Psoas muscle (tissue), 8 donors: ENCODE measurements around the gene CCR5. TPM values are rescaled to one million over a fixed set of nuclear protein-coding genes. Genes with fewer than 3 reads are reported as not detected.

Experiments
- ATAC-seq, 4 donors: fragments of 200-7000 bp; cut with Tn5 transposase; one replicate each; pipeline ENCODE4 v1.9.1; 2020; ENCODE audit warnings: moderate library complexity in 3 of 4, mild to moderate bottlenecking in 2 of 4
- DNase-seq, 2 donors: peaks; one replicate each; pipeline ENCODE4 v3.0.0-alpha.2; 2020
- H3K27ac ChIP-seq: fragments of 200-600 bp; one replicate; pipeline ENCODE4 v1.8.0; 2022
- H3K27me3 ChIP-seq, 3 donors: fragments of 200-600 bp in 1 of 3; one replicate each; pipeline versions ENCODE4 v1.6.1 to v1.8.0; 2013 to 2022; ENCODE audit warnings: low read length in 2 of 3, mild to moderate bottlenecking in 2 of 3, moderate library complexity in 1 of 3; ENCODE audit not compliant: insufficient read depth in 3 of 3
- H3K36me3 ChIP-seq, 2 donors: fragments of 200-600 bp in 1 of 2; one replicate each; pipeline versions ENCODE4 v1.6.1 to v1.8.0; 2013 to 2022; ENCODE audit warnings: low read depth in 1 of 2, mild to moderate bottlenecking in 1 of 2, moderate library complexity in 1 of 2; ENCODE audit not compliant: insufficient read depth in 1 of 2
- H3K4me1 ChIP-seq: fragments of 200-600 bp; one replicate; pipeline ENCODE4 v1.8.0; 2022
- H3K4me3 ChIP-seq: fragments of 200-600 bp; one replicate; pipeline ENCODE4 v1.8.0; 2022; ENCODE audit warnings: mild to moderate bottlenecking
- H3K9me3 ChIP-seq: fragments of 200-600 bp; one replicate; pipeline ENCODE4 v1.8.0; 2022
- CTCF ChIP-seq: fragments of 200-600 bp; IDR thresholded peaks from one replicate; pipeline ENCODE4 v1.8.0; 2022; ENCODE audit warnings: antibody characterized with exemption
- WGBS, 3 donors: extraction: QIAGEN DNeasy Blood & Tissue Kit; methylation state at CpG; one replicate each; pipeline versions ENCODE4 v1.1.6 to v1.1.7; 2013; 5-methylcytosine and 5-hydroxymethylcytosine counted together
- intact Hi-C, 2 donors: fragments of 100-400 bp; cut with DNase I; formaldehyde crosslinking; loops; one replicate each; pipeline versions ENCODE4 v1.11.0 to v1.14.2; 2022
- polyA plus RNA-seq, 3 donors: library from polyadenylated mRNA; stranded (reverse); fragments of 200-250 nt; gene quantifications; one replicate each; pipeline ENCODE4 v1.2.3, GENCODE V29; 2013
- total RNA-seq, 4 donors: library from RNA; stranded (reverse); fragmentation: NEBNext Ultra II Directional in 2 of 4; extraction: Animal tissue kit (Norgen Biotek cat#: 25700) in 2 of 4; gene quantifications; one replicate each; pipeline versions ENCODE4 v1.2.1 to v1.2.4, GENCODE V29; 2021 to 2023
- donor health status: healthy with polysubstance abuse.
- donor health status: DM: no; HTN: no; CAD: no; lungs with moderate emphysema.
- donor health status: Bipolar disorder and iron deficiency.
- donor health status: healthy.
- donor health status: DM: yes; HTN: yes; CAD: no.
- donor health status: DM: no; HTN: no; CAD: no.
- donor health status: DM: no; HTN: no; CAD: no.
- donor health status: DM: yes; HTN: yes; CAD: no.

CCR5 gene
- total and polyA plus RNA-seq, 7 donors, result 0.08 to 1.1 (median 0.21) TPM

GRCh38 chr3:46334741-46335478 lies 35.8 kb upstream of the CCR5 start:
- intact Hi-C loops, result no loop called here
- ATAC-seq (no peak), DNase-seq (no peak)
- Histone ChIP-seq H3K36me3 (no peaks in the 10 kb centered on the region), H3K4me3 (no peak overlapping the region), H3K9me3 (no peaks in the 10 kb centered on the region), H3K27me3 (peaks cover 0 to 2% (median 0%) of the 10 kb centered on the region in 3 donors), H3K27ac (no peak overlapping the region), H3K4me1 (no peaks in the 10 kb centered on the region)
- 57 to 66% (median 65%) methylated on average over 4 of the region's 4 CpGs for WGBS, 3 donors
- no peak for TF ChIP-seq CTCF

GRCh38 chr3:46335541-46335940 lies 35.2 kb upstream of the CCR5 start:
- 55 to 68% (median 65%) methylated on average over 3 of the region's 3 CpGs for WGBS, 3 donors
- DNase-seq (no peak), ATAC-seq (no peak)
- no peaks in the 10 kb centered on the region for H3K9me3 ChIP-seq
- H3K27me3 ChIP-seq, result peaks cover 0 to 2% (median 0%) of the 10 kb centered on the region in 3 donors
- no peak for TF ChIP-seq CTCF
- no peaks in the 10 kb centered on the region for H3K36me3 ChIP-seq
- H3K27ac ChIP-seq, result no peak overlapping the region
- H3K4me1 ChIP-seq, result no peaks in the 10 kb centered on the region
- no peak overlapping the region for H3K4me3 ChIP-seq
- intact Hi-C loops, result no loop called here

GRCh38 chr3:46337911-46338310 lies 32.8 kb upstream of the CCR5 start:
- intact Hi-C loops, result no loop called here
- H3K36me3 ChIP-seq, result no peaks in the 10 kb centered on the region
- DNase-seq, result no peak
- no peak overlapping the region for H3K4me3 ChIP-seq
- H3K27ac ChIP-seq, result no peak overlapping the region
- no peaks in the 10 kb centered on the region for H3K9me3 ChIP-seq
- ATAC-seq, result no peak
- H3K27me3 ChIP-seq, result peaks cover 0 to 2% (median 0%) of the 10 kb centered on the region in 3 donors
- no peak for TF ChIP-seq CTCF
- no peaks in the 10 kb centered on the region for H3K4me1 ChIP-seq

- no peak for ATAC-seq
- H3K4me1 ChIP-seq, result no peaks in the 10 kb centered on the region
- no peak for DNase-seq
- no peaks in the 10 kb centered on the region for H3K36me3 ChIP-seq
- 91 to 100% (median 100%) methylated on average over 1 of the region's 1 CpG for WGBS, 3 donors
- peaks cover 0 to 2% (median 0%) of the 10 kb centered on the region in 3 donors for H3K27me3 ChIP-seq
- H3K9me3 ChIP-seq, result no peaks in the 10 kb centered on the region
- intact Hi-C loops, result no loop called here
- no peak overlapping the region for H3K4me3 ChIP-seq
- no peak overlapping the region for H3K27ac ChIP-seq
- TF ChIP-seq CTCF, result no peak
Measured at GRCh38 chr3:46338840-46339239, 31.9 kb upstream of the CCR5 start.

GRCh38 chr3:46344476-46344875 lies 26.3 kb upstream of the CCR5 start:
- 74 to 79% (median 75%) methylated on average over 4 of the region's 4 CpGs for WGBS, 3 donors
- H3K36me3 ChIP-seq, result no peaks in the 10 kb centered on the region
- ATAC-seq, result no peak
- no peaks in the 10 kb centered on the region for H3K27me3 ChIP-seq
- no peaks in the 10 kb centered on the region for H3K4me1 ChIP-seq
- intact Hi-C loops, result no loop called here
- H3K4me3 ChIP-seq, result no peak overlapping the region
- H3K27ac ChIP-seq, result no peak overlapping the region
- H3K9me3 ChIP-seq, result no peaks in the 10 kb centered on the region
- no peak for TF ChIP-seq CTCF
- no peak for DNase-seq
